COLO668 (cell line): ENCODE measurements around the gene MORC2.

ENCODE experiments used
- DNase-seq: peaks from one replicate; lab custom pipeline; 2025; ENCODE audit not compliant: unreplicated experiment; lab: John Stamatoyannopoulos, UW

Gene MORC2

DNA sequence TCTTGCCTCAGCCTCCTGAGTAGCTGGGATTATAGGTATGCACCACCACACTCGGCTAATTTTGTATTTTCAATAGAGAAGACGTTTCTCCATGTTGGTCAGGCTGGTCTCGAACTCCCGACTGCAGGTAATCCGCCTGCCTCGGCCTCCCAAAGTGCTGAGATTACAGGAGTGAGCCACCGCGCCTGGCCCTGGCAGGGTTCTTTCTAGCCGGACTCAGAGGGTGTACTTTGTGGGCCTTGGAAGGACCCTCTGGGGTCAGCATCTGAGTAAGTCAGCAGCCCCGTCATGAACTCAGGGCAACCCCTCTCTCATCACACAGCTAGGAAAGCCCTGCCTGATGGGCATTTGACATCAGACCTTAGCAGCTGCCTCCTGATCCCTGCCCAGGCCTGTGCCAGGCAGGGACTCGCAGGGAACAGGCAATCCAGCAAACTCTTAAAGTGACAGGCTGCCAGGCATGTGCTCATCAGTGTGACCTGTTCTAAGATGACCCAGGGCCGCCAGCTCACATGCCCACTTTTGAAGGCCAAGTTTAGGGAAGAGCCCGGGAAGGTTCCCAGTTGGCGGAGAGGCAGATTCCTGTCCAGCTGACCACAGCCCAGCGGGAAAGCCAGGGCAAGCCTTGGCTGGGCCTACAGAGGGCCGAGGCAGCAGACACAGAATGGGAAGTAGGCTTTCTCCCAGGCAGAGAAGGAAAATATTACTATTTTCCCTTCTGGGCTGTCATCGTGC lies 92.9 kb downstream of the MORC2 start:
- DNase-seq: no peak
